ENCODE data around the gene MYLK4.
A peak's percentile ranks its signal among the peaks of the same experiment; 100 is the strongest.

Gene MYLK4

GRCh38 chr6:2794171-2794730 is 43.5 kb upstream of the MYLK4 start:
- no peak for TF ChIP-seq ZFX (IDR thresholded peaks at IDR 0.05; ENCODE audit: borderline replicate concordance)
- TF ChIP-seq CTCF (IDR thresholded peaks at IDR 0.05): no peak
- H3K27ac ChIP-seq: no peak overlapping the region

GRCh38 chr6:2793534-2794151 is 42.9 kb upstream of the MYLK4 start:
- no peak overlapping the region for H3K27ac ChIP-seq
- no peak for TF ChIP-seq CTCF (IDR thresholded peaks at IDR 0.05)
- no peak for TF ChIP-seq ZFX (IDR thresholded peaks at IDR 0.05; ENCODE audit: borderline replicate concordance)

- no peak overlapping the region for H3K27ac ChIP-seq
- TF ChIP-seq ZFX (IDR thresholded peaks at IDR 0.05; ENCODE audit: borderline replicate concordance) (no peak), CTCF (IDR thresholded peaks at IDR 0.05) (no peak)
These were observed 41.8 kb upstream of the MYLK4 start for GRCh38 chr6:2792330-2793110.

- TF ChIP-seq CTCF (IDR thresholded peaks at IDR 0.05) (peak; percentile 55), ZFX (IDR thresholded peaks at IDR 0.05; ENCODE audit: borderline replicate concordance) (no peak)
- no peak overlapping the region for H3K27ac ChIP-seq
These were observed 40.8 kb upstream of the MYLK4 start for GRCh38 chr6:2791450-2791974.

GRCh38 chr6:2790588-2791449 is 40.1 kb upstream of the MYLK4 start:
- TF ChIP-seq CTCF (IDR thresholded peaks at IDR 0.05) (peak; percentile 85), ZFX (IDR thresholded peaks at IDR 0.05; ENCODE audit: borderline replicate concordance) (no peak)
- no peak overlapping the region for H3K27ac ChIP-seq

GRCh38 chr6:2786269-2786668 is 35.5 kb upstream of the MYLK4 start:
- H3K27ac ChIP-seq: no peak overlapping the region
- no peak for TF ChIP-seq CTCF (IDR thresholded peaks at IDR 0.05)
- no peak for TF ChIP-seq ZFX (IDR thresholded peaks at IDR 0.05; ENCODE audit: borderline replicate concordance)
